ENCODE measurements around the gene THSD7B. TPM values are rescaled to one million over a fixed set of nuclear protein-coding genes. Genes with fewer than 3 reads are reported as not detected.

THSD7B gene
- total RNA-seq, 2 donors from 2014 or later: 0.51 to 5.4 TPM

DNA sequence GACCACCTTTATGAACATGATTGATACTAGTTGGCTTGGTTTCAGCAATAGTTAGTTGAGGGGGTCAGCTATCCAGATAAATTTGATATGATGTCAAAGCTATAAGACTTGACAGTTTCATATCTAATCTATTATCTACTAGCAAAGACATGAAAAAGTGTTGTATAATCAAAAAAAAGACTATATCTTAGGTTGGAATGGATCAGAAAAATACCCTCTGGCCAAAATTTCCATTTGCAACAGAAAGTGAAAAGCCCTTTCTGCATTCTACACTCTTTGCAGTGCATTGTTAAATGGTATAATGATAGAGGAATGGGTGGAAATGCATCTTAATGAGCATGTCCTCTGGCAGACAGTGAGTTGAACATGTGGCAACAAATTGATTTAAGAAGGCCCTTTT is 242.6 kb downstream of the THSD7B start:
- TF ChIP-seq POLR2AphosphoS5 (IDR thresholded peaks at IDR 0.05) (no peak), POLR2A (IDR thresholded peaks at IDR 0.05) (no peak)
- TF ChIP-seq, protein P1, sequence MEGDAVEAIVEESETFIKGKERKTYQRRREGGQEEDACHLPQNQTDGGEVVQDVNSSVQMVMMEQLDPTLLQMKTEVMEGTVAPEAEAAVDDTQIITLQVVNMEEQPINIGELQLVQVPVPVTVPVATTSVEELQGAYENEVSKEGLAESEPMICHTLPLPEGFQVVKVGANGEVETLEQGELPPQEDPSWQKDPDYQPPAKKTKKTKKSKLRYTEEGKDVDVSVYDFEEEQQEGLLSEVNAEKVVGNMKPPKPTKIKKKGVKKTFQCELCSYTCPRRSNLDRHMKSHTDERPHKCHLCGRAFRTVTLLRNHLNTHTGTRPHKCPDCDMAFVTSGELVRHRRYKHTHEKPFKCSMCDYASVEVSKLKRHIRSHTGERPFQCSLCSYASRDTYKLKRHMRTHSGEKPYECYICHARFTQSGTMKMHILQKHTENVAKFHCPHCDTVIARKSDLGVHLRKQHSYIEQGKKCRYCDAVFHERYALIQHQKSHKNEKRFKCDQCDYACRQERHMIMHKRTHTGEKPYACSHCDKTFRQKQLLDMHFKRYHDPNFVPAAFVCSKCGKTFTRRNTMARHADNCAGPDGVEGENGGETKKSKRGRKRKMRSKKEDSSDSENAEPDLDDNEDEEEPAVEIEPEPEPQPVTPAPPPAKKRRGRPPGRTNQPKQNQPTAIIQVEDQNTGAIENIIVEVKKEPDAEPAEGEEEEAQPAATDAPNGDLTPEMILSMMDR (IDR thresholded peaks at IDR 0.05): no peak
- H3K36me3 ChIP-seq: no peaks in the 10 kb centered on the region
- no peak for DNase-seq (ENCODE audit: low spot score)
- intact Hi-C loops (cut with DNase I): no loop called here
- H3K4me1 ChIP-seq (replicated peaks): no peaks in the 10 kb centered on the region
- H3K27me3 ChIP-seq (replicated peaks; ENCODE audit: insufficient read depth): no peaks in the 10 kb centered on the region
- H3K4me3 ChIP-seq: no peak overlapping the region
- H3K27ac ChIP-seq: no peak overlapping the region
- H3K9me3 ChIP-seq: no peaks in the 10 kb centered on the region

DNA sequence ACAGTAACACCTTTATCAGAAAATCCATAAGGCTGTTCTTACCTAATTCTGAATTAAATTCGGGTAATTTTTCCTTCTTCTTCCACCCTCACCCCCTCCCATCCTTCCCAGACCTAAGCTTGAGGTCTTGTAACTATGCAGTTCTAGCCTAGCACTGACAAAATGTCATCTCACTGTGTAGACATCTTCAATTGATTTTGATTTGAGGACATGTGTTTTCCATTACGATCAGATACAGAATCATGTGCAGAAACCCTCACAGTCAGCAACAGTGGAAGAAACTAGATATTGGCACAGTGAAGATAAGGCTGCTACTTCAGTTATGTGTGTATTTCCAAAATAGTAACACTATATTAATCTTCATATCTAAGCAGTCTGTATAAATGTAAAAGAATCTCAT is 244.6 kb downstream of the THSD7B start:
- no peaks in the 10 kb centered on the region for H3K27me3 ChIP-seq (replicated peaks; ENCODE audit: insufficient read depth)
- TF ChIP-seq, protein P1 (IDR thresholded peaks at IDR 0.05): no peak
- TF ChIP-seq POLR2AphosphoS5 (IDR thresholded peaks at IDR 0.05) (no peak), POLR2A (IDR thresholded peaks at IDR 0.05) (no peak)
- no peak overlapping the region for H3K4me3 ChIP-seq
- no peaks in the 10 kb centered on the region for H3K4me1 ChIP-seq (replicated peaks)
- H3K27ac ChIP-seq: no peak overlapping the region
- H3K9me3 ChIP-seq: no peaks in the 10 kb centered on the region
- DNase-seq (ENCODE audit: low spot score): no peak
- WGBS: 69% methylated on average over 2 of the region's 2 CpGs
- intact Hi-C loops (cut with DNase I): no loop called here
- H3K36me3 ChIP-seq: no peaks in the 10 kb centered on the region

DNA sequence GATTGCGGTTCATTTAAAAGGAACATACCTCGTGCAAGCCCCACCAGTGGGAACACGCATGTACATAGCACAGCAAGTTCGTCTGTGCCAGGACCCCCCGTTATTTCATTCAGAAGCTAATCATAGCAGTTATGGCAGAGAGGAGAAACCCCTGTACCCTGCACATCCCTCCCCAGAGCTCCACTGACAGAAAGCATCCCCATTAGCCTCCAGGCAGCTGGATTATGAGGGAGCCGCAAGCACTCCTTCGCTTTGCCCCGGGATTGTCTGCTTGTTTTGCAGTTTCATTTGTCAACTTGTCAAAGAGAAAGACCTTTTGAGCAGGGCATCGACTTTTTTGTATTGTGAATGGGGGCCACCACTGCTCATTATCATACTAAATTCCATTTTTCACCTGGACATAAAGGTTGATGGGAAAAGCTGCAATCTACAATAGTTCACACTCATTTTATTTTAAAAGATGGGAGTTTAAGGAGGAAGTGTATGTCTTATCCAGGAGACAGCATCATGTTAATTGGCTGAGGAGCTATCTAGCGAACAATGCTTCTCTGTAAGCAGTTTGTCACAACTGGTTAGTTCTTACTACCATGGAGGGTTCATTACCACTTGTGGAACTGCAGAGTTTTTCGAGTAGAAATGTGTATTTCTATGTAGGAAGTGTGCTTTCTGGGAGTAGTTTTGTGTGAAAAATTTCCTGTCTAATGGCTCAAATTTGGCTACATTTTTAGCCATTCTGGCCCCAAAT is 255.3 kb downstream of the THSD7B start:
- intact Hi-C loops (cut with DNase I): no loop called here
- 82% methylated on average over 11 of the region's 11 CpGs for WGBS
- Histone ChIP-seq H3K4me1 (replicated peaks) (no peaks in the 10 kb centered on the region), H3K4me3 (no peak overlapping the region), H3K27ac (no peak overlapping the region), H3K27me3 (replicated peaks; ENCODE audit: insufficient read depth) (no peaks in the 10 kb centered on the region), H3K9me3 (no peaks in the 10 kb centered on the region), H3K36me3 (no peaks in the 10 kb centered on the region)
- TF ChIP-seq POLR2AphosphoS5 (IDR thresholded peaks at IDR 0.05) (no peak), POLR2A (IDR thresholded peaks at IDR 0.05) (no peak)
- TF ChIP-seq, protein P1 (IDR thresholded peaks at IDR 0.05): no peak
- no peak for DNase-seq (ENCODE audit: low spot score)

DNA sequence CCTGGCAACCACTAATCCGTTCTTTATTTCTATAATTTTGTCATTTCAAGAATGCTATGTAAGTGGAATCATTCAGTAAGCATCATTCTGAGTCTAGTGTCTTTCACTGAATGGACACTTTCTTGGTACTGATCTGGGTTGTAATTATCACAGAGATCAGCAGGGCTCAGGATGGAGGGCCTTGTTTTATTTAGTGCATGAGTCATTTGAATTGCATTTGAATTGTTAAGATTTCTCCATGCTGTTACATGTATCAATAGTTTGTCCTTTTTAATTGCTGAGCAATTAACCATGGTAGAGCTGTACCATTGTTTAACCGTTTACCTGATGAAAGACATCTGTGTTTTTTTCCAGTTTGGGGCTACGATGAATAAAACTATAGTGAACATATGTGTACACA is 256.4 kb downstream of the THSD7B start:
- TF ChIP-seq POLR2AphosphoS5 (IDR thresholded peaks at IDR 0.05) (no peak), POLR2A (IDR thresholded peaks at IDR 0.05) (no peak)
- TF ChIP-seq, protein P1 (IDR thresholded peaks at IDR 0.05): no peak
- no peaks in the 10 kb centered on the region for H3K4me1 ChIP-seq (replicated peaks)
- H3K36me3 ChIP-seq: no peaks in the 10 kb centered on the region
- H3K9me3 ChIP-seq: no peaks in the 10 kb centered on the region
- H3K27me3 ChIP-seq (replicated peaks; ENCODE audit: insufficient read depth): no peaks in the 10 kb centered on the region
- WGBS: 84% methylated on average over 3 of the region's 3 CpGs
- H3K4me3 ChIP-seq: no peak overlapping the region
- no peak for DNase-seq (ENCODE audit: low spot score)
- intact Hi-C loops (cut with DNase I): no loop called here
- H3K27ac ChIP-seq: no peak overlapping the region

DNA sequence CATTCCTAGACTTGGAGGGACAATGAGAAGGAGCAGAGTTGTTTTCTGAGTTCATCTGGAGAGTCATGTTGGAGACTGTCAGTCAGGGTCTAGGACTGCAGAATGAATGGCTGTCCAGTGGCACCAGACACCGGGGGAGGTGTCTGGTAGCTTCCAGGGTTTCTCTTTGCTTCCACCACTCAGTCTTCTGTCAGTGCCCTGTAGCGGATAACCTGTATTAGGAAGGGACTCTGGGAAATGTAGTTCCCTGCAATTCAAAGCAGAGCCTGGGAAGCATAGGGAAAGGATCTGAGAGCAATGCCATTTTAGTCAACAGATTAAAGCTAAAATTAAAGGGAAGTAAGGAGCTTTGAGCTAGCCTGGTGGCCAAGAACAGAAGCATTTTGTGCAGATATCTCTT is 257.9 kb downstream of the THSD7B start:
- TF ChIP-seq, protein P1 (IDR thresholded peaks at IDR 0.05): no peak
- TF ChIP-seq POLR2AphosphoS5 (IDR thresholded peaks at IDR 0.05) (no peak), POLR2A (IDR thresholded peaks at IDR 0.05) (no peak)
- H3K36me3 ChIP-seq: no peaks in the 10 kb centered on the region
- no peaks in the 10 kb centered on the region for H3K27me3 ChIP-seq (replicated peaks; ENCODE audit: insufficient read depth)
- WGBS: 85% methylated on average over 2 of the region's 2 CpGs
- intact Hi-C loops (cut with DNase I): no loop called here
- H3K9me3 ChIP-seq: no peaks in the 10 kb centered on the region
- no peak overlapping the region for H3K4me3 ChIP-seq
- no peak for DNase-seq (ENCODE audit: low spot score)
- no peaks in the 10 kb centered on the region for H3K4me1 ChIP-seq (replicated peaks)
- H3K27ac ChIP-seq: no peak overlapping the region

All from prostate gland (tissue), 2 donors.